ENCODE data around the gene RAD18.

RAD18 gene

GRCh38 chr3:8886546-8886945 is 76.7 kb downstream of the RAD18 start:
- in situ Hi-C loops (cut with HindIII; ENCODE audit: low sequenced_read_pairs): no loop called here
- no peak overlapping the region for H3K4me3 ChIP-seq (ENCODE audit: low read depth, low read length)
- no peak for TF ChIP-seq CTCF (IDR thresholded peaks at IDR 0.05; ENCODE audit: low read depth, low read length)
- peak; percentile 49 for DNase-seq (ENCODE audit: low read depth, low spot score)

- no peak for TF ChIP-seq CTCF (IDR thresholded peaks at IDR 0.05; ENCODE audit: low read depth, low read length)
Observed at GRCh38 chr3:8885536-8886316, 77.5 kb downstream of the RAD18 start.

GRCh38 chr3:8884630-8885290 is 78.5 kb downstream of the RAD18 start:
- in situ Hi-C loops (cut with HindIII; ENCODE audit: low sequenced_read_pairs): no loop called here
- DNase-seq (ENCODE audit: low read depth, low spot score): no peak
- TF ChIP-seq CTCF (IDR thresholded peaks at IDR 0.05; ENCODE audit: low read depth, low read length): no peak
- no peak overlapping the region for H3K4me3 ChIP-seq (ENCODE audit: low read depth, low read length)

More at GRCh38 chr3:8885536-8886316, 77.5 kb downstream of the RAD18 start:
- DNase-seq (ENCODE audit: low read depth, low spot score): no peak
- in situ Hi-C loops (cut with HindIII; ENCODE audit: low sequenced_read_pairs): no loop called here
- H3K4me3 ChIP-seq (ENCODE audit: low read depth, low read length): no peak overlapping the region

- no peak for TF ChIP-seq CTCF (IDR thresholded peaks at IDR 0.05; ENCODE audit: low read depth, low read length)
- H3K4me3 ChIP-seq (ENCODE audit: low read depth, low read length): no peak overlapping the region
- no peak for DNase-seq (ENCODE audit: low read depth, low spot score)
- in situ Hi-C loops (cut with HindIII; ENCODE audit: low sequenced_read_pairs): no loop called here
Observed at GRCh38 chr3:8882642-8883041, 80.6 kb downstream of the RAD18 start.

GRCh38 chr3:8882171-8882593 is 81.1 kb downstream of the RAD18 start:
- no peak for DNase-seq (ENCODE audit: low read depth, low spot score)
- no peak for TF ChIP-seq CTCF (IDR thresholded peaks at IDR 0.05; ENCODE audit: low read depth, low read length)
- no peak overlapping the region for H3K4me3 ChIP-seq (ENCODE audit: low read depth, low read length)
- in situ Hi-C loops (cut with HindIII; ENCODE audit: low sequenced_read_pairs): no loop called here

GRCh38 chr3:8879347-8879944 is 83.8 kb downstream of the RAD18 start:
- no peak for TF ChIP-seq CTCF (IDR thresholded peaks at IDR 0.05; ENCODE audit: low read depth, low read length)
- in situ Hi-C loops (cut with HindIII; ENCODE audit: low sequenced_read_pairs): no loop called here
- DNase-seq (ENCODE audit: low read depth, low spot score): no peak
- H3K4me3 ChIP-seq (ENCODE audit: low read depth, low read length): no peak overlapping the region

All from astrocyte of the spinal cord (primary cell).